Loucy (cell line): ENCODE results near the gene MOB1B.

Source experiments
- H2AFZ ChIP-seq: fragments of 200-600 bp; sonication (generic); 2 replicates; pipeline ENCODE4 v1.6.0; 2016; ENCODE audit warnings: antibody characterized with exemption, mild to moderate bottlenecking, low read length, moderate library complexity
- H3F3A ChIP-seq: fragments of 200-600 bp; 2 replicates; pipeline ENCODE4 v1.6.0; 2016; ENCODE audit warnings: antibody characterized with exemption, low read depth, mild to moderate bottlenecking
- H3K27me3 ChIP-seq: fragments of 200-600 bp; sonication (generic); 2 replicates; pipeline ENCODE4 v1.6.1; 2014; ENCODE audit warnings: low read length, mild to moderate bottlenecking; ENCODE audit not compliant: insufficient read depth, poor library complexity, severe bottlenecking
- H3K36me3 ChIP-seq: fragments of 200-600 bp; sonication (generic); 2 replicates; pipeline ENCODE4 v1.6.1; 2016; ENCODE audit warnings: low read length; ENCODE audit not compliant: insufficient read depth
- H3K4me1 ChIP-seq: fragments of 200-600 bp; sonication (generic); 2 replicates; pipeline ENCODE4 v1.5.1; 2014; ENCODE audit warnings: low read length, mild to moderate bottlenecking; ENCODE audit not compliant: insufficient read depth, poor library complexity, severe bottlenecking
- H3K4me2 ChIP-seq: fragments of 200-600 bp; sonication (generic); 2 replicates; pipeline ENCODE4 v1.6.0; 2014; ENCODE audit warnings: antibody characterized with exemption, low read length, low read depth, mild to moderate bottlenecking; ENCODE audit not compliant: poor library complexity, severe bottlenecking
- H3K4me3 ChIP-seq: fragments of 200-600 bp; sonication (generic); 2 replicates; pipeline ENCODE4 v1.5.1; 2014; ENCODE audit warnings: low read length, mild to moderate bottlenecking, mixed read lengths; ENCODE audit not compliant: poor library complexity, severe bottlenecking
- H3K79me2 ChIP-seq: fragments of 200-600 bp; sonication (generic); 2 replicates; pipeline ENCODE4 v1.6.1; 2014; ENCODE audit warnings: low read length; ENCODE audit not compliant: insufficient read depth
- H3K9ac ChIP-seq: fragments of 200-600 bp; sonication (generic); 2 replicates; pipeline ENCODE4 v1.6.0; 2014; ENCODE audit warnings: mild to moderate bottlenecking, low read depth, low read length, moderate library complexity; ENCODE audit not compliant: poor library complexity, severe bottlenecking
- H3K9me2 ChIP-seq: fragments of 200-600 bp; sonication (generic); replicated peaks from 2 replicates; pipeline ENCODE4 v1.6.1; 2016; ENCODE audit warnings: low read depth, low read length, mixed read lengths
- H3K9me3 ChIP-seq: fragments of 200-600 bp; sonication (generic); 2 replicates; pipeline ENCODE4 v1.6.1; 2014; ENCODE audit warnings: mild to moderate bottlenecking, antibody characterized with exemption, low read length, low read depth; ENCODE audit not compliant: insufficient read depth
- H4K20me1 ChIP-seq: fragments of 200-600 bp; sonication (generic); 2 replicates; pipeline ENCODE4 v1.6.0; 2014; ENCODE audit warnings: antibody characterized with exemption, low read length, mild to moderate bottlenecking; ENCODE audit not compliant: insufficient read depth, poor library complexity, severe bottlenecking
- CTCF ChIP-seq: fragments of 200-600 bp; sonication (generic); conservative IDR thresholded peaks from 2 replicates; pipeline ENCODE4 v1.5.1; 2014; ENCODE audit warnings: mild to moderate bottlenecking, antibody characterized with exemption, low read length
- EZH2phosphoT487 ChIP-seq: fragments of 200-600 bp; IDR thresholded peaks from 2 replicates; pipeline ENCODE4 v1.6.1; 2018; ENCODE audit warnings: antibody characterized with exemption, mild to moderate bottlenecking, moderate library complexity, borderline replicate concordance

MOB1B gene

DNA sequence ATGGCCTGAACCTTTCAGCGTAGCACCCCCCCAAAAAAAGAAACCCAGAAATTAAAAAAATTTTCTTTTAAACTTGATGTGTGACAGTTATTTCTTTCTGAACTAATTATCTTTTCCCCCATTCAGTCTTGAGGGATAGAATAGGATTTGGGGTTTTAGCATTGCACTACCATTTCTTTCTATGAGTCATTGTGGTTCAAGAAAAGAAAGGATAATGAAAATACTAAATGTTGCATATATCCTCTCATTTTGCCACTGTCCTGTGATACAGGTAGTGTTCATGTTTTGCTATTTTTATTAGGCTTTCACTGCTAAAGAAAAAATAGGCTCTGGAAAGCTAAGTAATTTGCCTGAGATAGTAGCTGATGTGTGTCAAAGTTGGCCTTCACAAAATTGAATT lies 51.9 kb downstream of the MOB1B start:
- Histone ChIP-seq H3F3A (no peaks in the 10 kb centered on the region), H2AFZ (no peak overlapping the region), H3K79me2 (peaks cover 47% of the 10 kb centered on the region), H3K9me2 (no peaks in the 10 kb centered on the region), H3K36me3 (peaks cover 2% of the 10 kb centered on the region; the same call in 1 of the 2 replicates), H3K9me3 (no peaks in the 10 kb centered on the region), H3K4me1 (no peaks in the 10 kb centered on the region), H3K4me2 (no peak overlapping the region), H3K4me3 (no peak overlapping the region), H3K9ac (no peak overlapping the region), H3K27me3 (no peaks in the 10 kb centered on the region), H4K20me1 (no peaks in the 10 kb centered on the region)
- TF ChIP-seq CTCF (no peak), EZH2phosphoT487 (no peak)

- Histone ChIP-seq H3K27me3 (no peaks in the 10 kb centered on the region), H3K79me2 (peaks cover 25% of the 10 kb centered on the region), H3K4me3 (no peak overlapping the region), H3K9me3 (no peaks in the 10 kb centered on the region), H3K9me2 (no peaks in the 10 kb centered on the region), H2AFZ (no peak overlapping the region), H4K20me1 (no peaks in the 10 kb centered on the region), H3K36me3 (peaks cover 28% of the 10 kb centered on the region; the same call in 1 of the 2 replicates), H3F3A (no peaks in the 10 kb centered on the region), H3K9ac (no peak overlapping the region), H3K4me2 (no peak overlapping the region), H3K4me1 (no peaks in the 10 kb centered on the region)
- no peak for TF ChIP-seq EZH2phosphoT487
- TF ChIP-seq CTCF = no peak
Observed at GRCh38 chr4:70956549-70957210, 54.5 kb downstream of the MOB1B start.

DNA sequence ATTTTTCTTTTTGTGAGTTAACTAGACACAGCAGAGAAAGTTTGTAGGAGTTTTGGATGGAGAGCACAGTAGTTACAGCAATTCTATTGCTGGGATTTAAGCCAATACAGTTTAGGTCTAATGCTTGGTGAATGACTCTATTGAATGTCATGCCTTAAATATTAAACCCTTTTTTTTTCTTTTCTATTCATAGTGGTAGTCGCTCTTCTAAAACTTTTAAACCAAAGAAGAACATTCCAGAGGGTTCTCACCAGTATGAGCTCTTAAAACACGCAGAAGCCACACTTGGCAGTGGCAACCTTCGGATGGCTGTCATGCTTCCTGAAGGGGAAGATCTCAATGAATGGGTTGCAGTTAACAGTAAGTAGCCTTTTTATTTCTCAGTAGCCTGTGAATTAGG lies 56.5 kb downstream of the MOB1B start:
- H3K36me3 ChIP-seq = peaks cover 45% of the 10 kb centered on the region; the same call in 1 of the 2 replicates
- H3K9ac ChIP-seq = no peak overlapping the region
- no peaks in the 10 kb centered on the region for H4K20me1 ChIP-seq
- H3K27me3 ChIP-seq = no peaks in the 10 kb centered on the region
- no peaks in the 10 kb centered on the region for H3K4me1 ChIP-seq
- H3K4me2 ChIP-seq = no peak overlapping the region
- H3F3A ChIP-seq = no peaks in the 10 kb centered on the region
- TF ChIP-seq CTCF (no peak), EZH2phosphoT487 (no peak)
- H3K9me3 ChIP-seq = no peaks in the 10 kb centered on the region
- H2AFZ ChIP-seq = no peak overlapping the region
- H3K9me2 ChIP-seq = no peaks in the 10 kb centered on the region
- peaks cover 23% of the 10 kb centered on the region for H3K79me2 ChIP-seq
- no peak overlapping the region for H3K4me3 ChIP-seq
